GM21367 (cell line): Measurements from ENCODE around the gene ZNF425.
"Not testable (repeated sequence)": the region's sequence is repeated elsewhere in the genome, so short reads cannot be mapped to it uniquely, and the experiment has no call there.

Experiments used
- ATAC-seq: cut with Tn5 transposase; IDR thresholded peaks from one replicate; pipeline ENCODE4 v1.9.1; 2021; ENCODE audit not compliant: unreplicated experiment

Gene ZNF425

DNA sequence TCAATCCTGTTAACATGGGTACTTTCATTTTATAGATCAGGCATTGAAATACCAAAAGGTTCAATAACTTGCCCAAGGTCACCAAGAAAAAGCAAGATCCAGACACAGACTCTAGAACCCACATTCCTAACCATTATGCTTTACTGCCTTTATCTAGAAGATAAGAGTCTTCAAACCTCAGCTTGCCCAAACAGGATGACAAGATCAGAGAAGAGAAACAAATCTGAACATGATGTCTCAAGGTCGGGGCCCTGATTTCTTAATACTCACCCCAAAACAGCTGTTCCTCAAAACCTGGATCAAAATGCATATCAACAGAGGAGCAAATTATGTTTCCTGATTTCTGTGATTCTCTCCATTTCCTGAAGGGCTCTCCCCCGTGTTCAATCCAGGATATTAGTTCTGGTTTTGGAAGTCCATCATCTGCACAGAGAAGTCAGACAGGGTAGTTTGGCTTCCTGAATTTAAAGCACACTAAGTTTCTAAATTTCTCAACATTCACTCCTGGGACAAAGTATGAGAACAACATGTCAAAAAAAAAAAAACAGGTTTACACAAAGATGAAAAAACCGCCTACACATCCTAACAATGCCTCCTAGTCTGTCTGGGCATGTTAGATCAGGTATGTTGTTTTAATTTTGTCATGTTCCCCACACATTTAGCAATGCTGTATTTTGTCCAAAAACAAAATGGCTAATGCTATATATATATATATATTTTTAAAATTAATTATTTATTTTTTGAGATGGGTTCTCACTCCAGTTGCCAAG lies 51.8 kb downstream of the ZNF425 start:
- ATAC-seq: no peak

DNA sequence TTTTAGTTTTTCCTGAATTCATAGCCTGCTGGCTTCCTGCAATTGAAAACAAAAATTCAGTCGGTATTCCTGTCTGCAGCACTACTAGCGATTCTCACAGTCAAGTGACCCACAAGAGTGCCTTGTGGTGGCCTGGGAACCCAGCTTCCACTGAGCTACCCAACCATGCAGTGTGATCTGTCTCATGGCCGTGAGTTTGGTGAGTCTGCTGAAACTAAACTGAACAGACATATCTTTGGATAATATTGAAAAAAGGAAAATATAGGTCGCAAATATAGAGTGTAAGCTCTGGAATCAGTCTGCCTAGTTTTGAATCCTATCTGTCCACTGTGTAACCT lies 53.7 kb downstream of the ZNF425 start:
- ATAC-seq: no peak

GRCh38 chr7:149071641-149072437 lies 54.3 kb downstream of the ZNF425 start:
- ATAC-seq: no peak

- ATAC-seq: no peak
Observed at GRCh38 chr7:149071182-149071635, 54.9 kb downstream of the ZNF425 start.

DNA sequence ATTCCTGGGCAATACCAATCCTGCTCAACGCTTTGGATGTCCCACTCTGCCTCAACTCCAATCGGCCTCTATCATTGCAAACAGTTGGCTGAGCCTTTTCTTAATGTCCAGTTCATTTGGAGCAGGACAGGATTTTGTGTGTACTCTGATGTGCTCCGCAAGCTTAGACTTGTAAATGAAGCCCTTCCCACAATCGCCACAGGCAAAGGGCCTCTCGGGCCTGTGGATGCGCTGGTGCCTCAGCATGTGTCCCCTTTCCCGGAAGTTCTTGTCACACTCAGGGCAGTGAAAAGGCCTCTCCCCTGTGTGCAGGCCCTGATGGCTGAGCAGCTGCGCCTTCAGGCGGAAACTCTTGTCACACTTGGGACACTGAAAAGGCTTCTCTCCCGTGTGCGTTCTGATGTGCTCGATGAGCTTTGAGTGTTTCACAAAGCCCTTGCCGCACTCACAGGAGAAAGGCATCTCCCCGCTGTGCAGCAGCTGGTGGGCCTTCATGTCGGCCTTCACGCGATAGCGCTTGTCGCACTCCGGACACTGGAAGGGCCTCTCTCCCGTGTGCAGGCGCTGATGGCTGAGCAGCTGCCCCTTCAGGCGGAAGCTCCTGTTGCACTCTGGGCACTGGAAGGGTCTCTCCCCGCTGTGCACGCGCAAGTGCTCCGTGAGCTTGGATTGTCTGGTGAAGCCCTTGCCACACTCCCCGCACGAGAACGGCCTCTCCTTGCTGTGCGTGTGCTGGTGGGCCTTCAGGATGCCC lies 55.6 kb downstream of the ZNF425 start:
- ATAC-seq: no peak

GRCh38 chr7:149067869-149068268 lies 58.3 kb downstream of the ZNF425 start:
- no peak for ATAC-seq

DNA sequence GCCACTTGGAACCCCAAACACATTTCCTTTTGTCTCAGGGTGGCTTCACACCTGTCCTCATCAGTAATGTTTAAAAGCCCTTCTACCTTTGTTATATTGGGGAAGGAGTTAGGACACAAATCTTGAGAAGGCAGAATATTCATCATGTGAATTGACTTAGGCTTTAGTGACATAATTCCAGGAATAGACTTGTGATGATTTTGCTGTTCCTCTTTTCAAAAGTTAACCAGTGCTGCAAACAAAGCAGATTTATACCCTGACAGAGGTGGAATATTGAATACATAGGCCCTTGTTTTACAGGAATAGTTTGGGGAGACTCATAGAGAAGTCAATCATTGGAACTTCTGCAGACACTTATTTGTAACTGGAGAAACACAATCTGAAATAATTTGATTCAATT lies 62.6 kb downstream of the ZNF425 start:
- no peak for ATAC-seq

- not testable (repeated sequence) for ATAC-seq
Observed at GRCh38 chr7:149062217-149062899, 63.8 kb downstream of the ZNF425 start.

DNA sequence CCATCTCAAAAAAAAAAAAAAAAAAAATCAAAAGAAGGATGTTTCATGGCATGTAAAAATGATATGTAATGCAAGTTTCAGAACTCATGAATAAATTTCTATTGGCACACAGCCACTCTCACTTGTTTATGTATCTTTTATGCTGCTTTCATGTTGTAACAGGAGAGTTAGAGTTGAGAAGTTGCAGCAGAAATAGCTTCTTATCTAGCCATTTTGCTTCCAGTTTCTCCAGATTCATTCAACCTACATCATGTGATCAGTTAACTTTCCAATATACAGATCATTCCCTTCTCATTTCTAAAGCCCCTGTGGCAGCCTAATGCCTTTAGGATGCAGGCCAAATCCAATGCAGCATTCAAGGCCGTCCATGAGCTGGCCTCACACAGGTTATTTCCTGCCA lies 66.0 kb downstream of the ZNF425 start:
- no peak for ATAC-seq

- no peak for ATAC-seq
Observed at GRCh38 chr7:149053885-149054284, 72.2 kb downstream of the ZNF425 start.

- ATAC-seq: no peak
Observed at GRCh38 chr7:149053384-149053783, 72.7 kb downstream of the ZNF425 start.
